Astrocyte (in vitro differentiated cells and primary cell): Measurements from ENCODE around the gene SLC66A1. TPM values are rescaled to one million over a fixed set of nuclear protein-coding genes. Genes with fewer than 3 reads are reported as not detected.

Source experiments
- DNase-seq: peaks from one replicate; pipeline ENCODE4 v3.0.0-alpha.2; 2010; ENCODE audit warnings: low read depth
- FAIRE-seq: peaks from 2 replicates; lab custom pipeline; 2011; peaks lifted over from hg19 to GRCh38; lab: Jason Lieb, UNC
- H2AFZ ChIP-seq: 2 replicates; pipeline ENCODE4 v1.6.0; 2012; ENCODE audit warnings: low read depth, low read length, inconsistent platforms
- H3K27ac ChIP-seq: 2 replicates; pipeline ENCODE4 v1.5.1; 2011; ENCODE audit warnings: low read depth, low read length, inconsistent platforms
- H3K27me3 ChIP-seq: 2 replicates; pipeline ENCODE4 v1.6.0; 2011; ENCODE audit warnings: low read length, inconsistent platforms; ENCODE audit not compliant: insufficient read depth
- H3K36me3 ChIP-seq: 2 replicates; pipeline ENCODE4 v1.5.1; 2011; ENCODE audit warnings: low read length, inconsistent platforms; ENCODE audit not compliant: insufficient read depth
- H3K4me1 ChIP-seq: 2 replicates; pipeline ENCODE4 v1.5.1; 2011; ENCODE audit warnings: low read length, inconsistent platforms; ENCODE audit not compliant: insufficient read depth
- H3K4me2 ChIP-seq: 2 replicates; pipeline ENCODE4 v1.6.0; 2012; ENCODE audit warnings: low read length, inconsistent platforms
- H3K4me3 ChIP-seq: 2 replicates; pipeline ENCODE4 v1.5.1; 2011; ENCODE audit warnings: low read depth, mild to moderate bottlenecking, low read length, inconsistent platforms; ENCODE audit not compliant: insufficient read depth
- H3K79me2 ChIP-seq: 2 replicates; pipeline ENCODE4 v1.6.0; 2012; ENCODE audit warnings: mild to moderate bottlenecking, low read length, inconsistent platforms; ENCODE audit not compliant: insufficient read depth
- H3K9ac ChIP-seq: 2 replicates; pipeline ENCODE4 v1.6.0; 2012; ENCODE audit warnings: mild to moderate bottlenecking, low read length, inconsistent platforms
- H3K9me3 ChIP-seq: 2 replicates; pipeline ENCODE4 v1.5.1; 2012; ENCODE audit warnings: low read depth, mild to moderate bottlenecking, low read length, inconsistent platforms; ENCODE audit not compliant: insufficient read depth
- H4K20me1 ChIP-seq: 2 replicates; pipeline ENCODE4 v1.6.0; 2012; ENCODE audit warnings: low read length, inconsistent platforms; ENCODE audit not compliant: insufficient read depth
- H3K27ac Mint-ChIP-seq: one replicate; pipeline ENCODE4 v1.8.0; 2021; ENCODE audit warnings: mild to moderate bottlenecking, mixed read lengths; ENCODE audit not compliant: unreplicated experiment
- H3K27me3 Mint-ChIP-seq: one replicate; pipeline ENCODE4 v1.8.0; 2021; ENCODE audit warnings: low read depth, mixed read lengths; ENCODE audit not compliant: unreplicated experiment
- H3K36me3 Mint-ChIP-seq: one replicate; pipeline ENCODE4 v1.8.0; 2021; ENCODE audit warnings: low read depth, mixed read lengths; ENCODE audit not compliant: unreplicated experiment
- H3K4me1 Mint-ChIP-seq: one replicate; pipeline ENCODE4 v1.8.0; 2021; ENCODE audit warnings: low read depth, mixed read lengths; ENCODE audit not compliant: unreplicated experiment
- H3K4me3 Mint-ChIP-seq: one replicate; pipeline ENCODE4 v1.8.0; 2021; ENCODE audit warnings: mild to moderate bottlenecking, moderate library complexity, mixed read lengths; ENCODE audit not compliant: unreplicated experiment
- H3K9me3 Mint-ChIP-seq: one replicate; pipeline ENCODE4 v1.8.0; 2021; ENCODE audit warnings: mild to moderate bottlenecking, mixed read lengths; ENCODE audit not compliant: unreplicated experiment
- EZH2 ChIP-seq: IDR thresholded peaks from 2 replicates; pipeline ENCODE4 v1.6.1; 2012; ENCODE audit warnings: mild to moderate bottlenecking, low read length, inconsistent platforms; ENCODE audit not compliant: insufficient read depth
- total RNA-seq: library from RNA; stranded (reverse); gene quantifications from 2 replicates; pipeline ENCODE4 v1.2.1, GENCODE V29; 2021
- TF ChIP-seq, protein P1 (sequence below): IDR thresholded peaks from 2 replicates; pipeline ENCODE4 v1.5.1; 2011; ENCODE audit warnings: low read depth, mild to moderate bottlenecking, inconsistent platforms, low read length, moderate library complexity; ENCODE audit not compliant: insufficient read depth

SLC66A1 gene
- total RNA-seq, 1 donor from 2014 or later = 21.5 TPM

DNA sequence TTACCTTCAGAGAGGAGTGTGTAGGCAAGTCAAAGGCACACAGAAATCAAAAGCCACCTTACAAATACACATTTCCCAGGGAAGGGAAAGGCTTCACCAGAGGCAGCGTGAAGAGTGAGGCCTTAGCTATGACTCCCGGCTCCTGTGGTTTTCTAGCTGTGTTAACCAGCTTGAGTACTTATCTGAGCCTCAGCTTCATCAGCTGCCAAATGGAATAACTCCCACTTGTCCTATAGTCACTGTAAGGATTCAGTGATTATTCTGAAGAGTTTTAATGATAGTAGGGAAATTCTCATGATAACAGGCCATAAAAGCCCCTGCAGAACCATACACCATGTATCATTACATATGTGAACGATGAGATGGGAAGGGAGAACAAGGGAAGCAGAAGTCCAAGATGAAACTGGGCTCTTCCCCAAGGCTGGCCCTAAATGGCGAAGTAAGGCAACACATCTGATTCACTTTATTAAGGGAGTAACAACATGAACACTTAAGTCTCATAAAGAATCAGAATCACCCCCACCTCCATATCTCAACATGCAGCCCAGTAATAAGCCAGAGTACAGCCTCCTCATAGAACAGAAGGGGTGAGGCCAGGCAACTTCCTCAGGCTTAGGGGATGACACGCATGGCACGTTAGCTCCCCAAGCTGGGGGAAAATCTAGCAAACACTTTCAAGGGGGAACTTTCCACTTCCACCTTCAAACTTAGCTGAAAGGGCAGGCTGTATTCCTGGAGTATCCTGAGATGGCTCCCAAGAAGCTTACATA is 63.7 kb downstream of the SLC66A1 start:
- H3K4me2 ChIP-seq = no peak overlapping the region
- H3K4me1 ChIP-seq = peaks cover 8% of the 10 kb centered on the region
- H3K4me3 Mint-ChIP-seq = no peak overlapping the region
- H3K36me3 Mint-ChIP-seq = peaks cover 30% of the 10 kb centered on the region
- H2AFZ ChIP-seq = no peak overlapping the region
- H3K36me3 ChIP-seq = peaks cover 36% of the 10 kb centered on the region
- peaks cover 4% of the 10 kb centered on the region for H3K9me3 Mint-ChIP-seq
- peaks cover 76% of the 10 kb centered on the region for H3K79me2 ChIP-seq
- DNase-seq (no peak), FAIRE-seq (no peak)
- no peak overlapping the region for H3K27ac ChIP-seq
- no peaks in the 10 kb centered on the region for H3K27me3 Mint-ChIP-seq
- no peak overlapping the region for H3K27ac Mint-ChIP-seq
- TF ChIP-seq EZH2 = no peak
- TF ChIP-seq, protein P1, sequence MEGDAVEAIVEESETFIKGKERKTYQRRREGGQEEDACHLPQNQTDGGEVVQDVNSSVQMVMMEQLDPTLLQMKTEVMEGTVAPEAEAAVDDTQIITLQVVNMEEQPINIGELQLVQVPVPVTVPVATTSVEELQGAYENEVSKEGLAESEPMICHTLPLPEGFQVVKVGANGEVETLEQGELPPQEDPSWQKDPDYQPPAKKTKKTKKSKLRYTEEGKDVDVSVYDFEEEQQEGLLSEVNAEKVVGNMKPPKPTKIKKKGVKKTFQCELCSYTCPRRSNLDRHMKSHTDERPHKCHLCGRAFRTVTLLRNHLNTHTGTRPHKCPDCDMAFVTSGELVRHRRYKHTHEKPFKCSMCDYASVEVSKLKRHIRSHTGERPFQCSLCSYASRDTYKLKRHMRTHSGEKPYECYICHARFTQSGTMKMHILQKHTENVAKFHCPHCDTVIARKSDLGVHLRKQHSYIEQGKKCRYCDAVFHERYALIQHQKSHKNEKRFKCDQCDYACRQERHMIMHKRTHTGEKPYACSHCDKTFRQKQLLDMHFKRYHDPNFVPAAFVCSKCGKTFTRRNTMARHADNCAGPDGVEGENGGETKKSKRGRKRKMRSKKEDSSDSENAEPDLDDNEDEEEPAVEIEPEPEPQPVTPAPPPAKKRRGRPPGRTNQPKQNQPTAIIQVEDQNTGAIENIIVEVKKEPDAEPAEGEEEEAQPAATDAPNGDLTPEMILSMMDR = no peak
- peaks cover 22% of the 10 kb centered on the region for H3K4me1 Mint-ChIP-seq
- no peaks in the 10 kb centered on the region for H3K27me3 ChIP-seq
- peaks cover 91% of the 10 kb centered on the region for H4K20me1 ChIP-seq
- H3K9ac ChIP-seq = no peak overlapping the region
- H3K4me3 ChIP-seq = no peak overlapping the region
- no peaks in the 10 kb centered on the region for H3K9me3 ChIP-seq

DNA sequence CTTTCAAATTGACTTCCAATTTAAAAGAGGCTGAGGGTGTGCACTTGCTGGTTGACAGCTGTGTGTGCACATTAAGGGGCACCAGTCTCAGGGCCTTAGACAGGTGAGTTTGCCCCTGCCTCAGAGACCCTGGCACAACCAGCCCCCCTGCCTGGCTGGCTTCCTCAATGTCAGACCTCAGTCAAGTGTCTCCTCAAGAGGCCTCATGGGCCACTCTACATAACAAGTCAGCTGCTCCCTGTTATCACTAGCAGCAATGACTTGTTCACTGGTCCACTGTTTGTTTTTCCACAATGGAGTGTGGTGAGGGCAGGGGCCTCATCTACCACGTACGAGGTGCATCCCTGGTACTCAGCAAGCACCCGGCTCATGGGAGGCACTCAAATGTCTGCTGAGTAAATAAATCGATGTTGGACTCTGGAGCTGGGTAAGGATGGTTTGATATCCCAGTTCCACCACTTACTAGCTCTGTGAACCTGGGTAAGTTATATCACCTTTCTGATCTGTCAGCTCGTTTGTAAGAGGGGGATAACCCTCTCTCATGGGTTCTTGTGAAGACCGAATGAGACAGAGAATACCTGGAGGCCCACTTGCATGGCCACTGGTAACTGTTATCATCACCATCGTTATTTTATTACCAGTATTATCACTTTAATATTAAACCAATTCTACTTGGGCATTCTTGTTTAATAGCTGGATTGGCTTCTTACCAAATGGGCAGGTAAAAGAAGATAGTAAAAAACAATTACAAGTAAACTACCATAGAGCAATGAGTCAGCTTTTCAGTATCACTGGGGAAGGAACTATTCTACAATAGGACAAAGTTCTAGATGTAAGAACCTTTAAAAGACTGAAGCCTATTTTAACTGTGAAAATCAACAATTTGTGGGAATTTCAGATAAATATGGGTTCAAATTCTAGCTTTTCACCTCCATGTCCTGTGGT is 64.6 kb downstream of the SLC66A1 start:
- peaks cover 73% of the 10 kb centered on the region for H3K79me2 ChIP-seq
- peaks cover 36% of the 10 kb centered on the region for H3K36me3 ChIP-seq
- peaks cover 31% of the 10 kb centered on the region for H3K36me3 Mint-ChIP-seq
- peaks cover 4% of the 10 kb centered on the region for H3K9me3 Mint-ChIP-seq
- FAIRE-seq = no peak
- no peaks in the 10 kb centered on the region for H3K9me3 ChIP-seq
- no peak overlapping the region for H3K9ac ChIP-seq
- H3K4me3 Mint-ChIP-seq = no peak overlapping the region
- no peak overlapping the region for H3K4me3 ChIP-seq
- H3K27ac Mint-ChIP-seq = no peak overlapping the region
- H3K4me1 ChIP-seq = peaks cover 8% of the 10 kb centered on the region
- H3K27ac ChIP-seq = no peak overlapping the region
- H2AFZ ChIP-seq = no peak overlapping the region
- no peak overlapping the region for H3K4me2 ChIP-seq
- H3K4me1 Mint-ChIP-seq = peaks cover 22% of the 10 kb centered on the region
- H4K20me1 ChIP-seq = peaks cover 88% of the 10 kb centered on the region
- no peak for TF ChIP-seq EZH2
- TF ChIP-seq, protein P1 = no peak
- no peaks in the 10 kb centered on the region for H3K27me3 ChIP-seq
- H3K27me3 Mint-ChIP-seq = no peaks in the 10 kb centered on the region
- DNase-seq = no peak
